Mesendoderm (in vitro differentiated cells): Measurements from ENCODE around the gene FOLR3.
"Not testable (repeated sequence)": the region's sequence is repeated elsewhere in the genome, so short reads cannot be mapped to it uniquely, and the experiment has no call there.

Experiments used
- DNase-seq: peaks from one replicate; pipeline ENCODE4 v3.0.0; 2013
- H2AK5ac ChIP-seq: 2 replicates; pipeline ENCODE4 v1.6.1; 2013; ENCODE audit warnings: low read length, inconsistent platforms
- H2BK120ac ChIP-seq: 2 replicates; pipeline ENCODE4 v1.6.1; 2013; ENCODE audit warnings: low read depth, mild to moderate bottlenecking, low read length, moderate library complexity, mixed read lengths
- H2BK15ac ChIP-seq: replicated peaks from 2 replicates; pipeline ENCODE4 v1.6.1; 2013; ENCODE audit warnings: low read depth, mild to moderate bottlenecking, moderate library complexity
- H2BK5ac ChIP-seq: 2 replicates; pipeline ENCODE4 v1.6.1; 2013; ENCODE audit warnings: low read length, inconsistent platforms
- H3K18ac ChIP-seq: 2 replicates; pipeline ENCODE4 v1.6.1; 2013; ENCODE audit warnings: mild to moderate bottlenecking, low read length, mixed read lengths
- H3K23ac ChIP-seq: one replicate; pipeline ENCODE4 v1.6.1; 2013; ENCODE audit warnings: low read length
- H3K27ac ChIP-seq: 2 replicates; pipeline ENCODE4 v1.5.1; 2013; ENCODE audit warnings: low read depth, mild to moderate bottlenecking, inconsistent platforms, low read length, moderate library complexity
- H3K27me3 ChIP-seq: 2 replicates; pipeline ENCODE4 v1.6.1; 2013; ENCODE audit warnings: low read length, control low read depth, mild to moderate bottlenecking, inconsistent platforms; ENCODE audit not compliant: insufficient read depth, poor library complexity
- H3K36me3 ChIP-seq: 2 replicates; pipeline ENCODE4 v1.6.1; 2013; ENCODE audit warnings: low read length, inconsistent platforms; ENCODE audit not compliant: control insufficient read depth, insufficient read depth
- H3K4ac ChIP-seq: one replicate; pipeline ENCODE4 v1.6.1; 2013; ENCODE audit warnings: low read depth, mild to moderate bottlenecking, low read length, moderate library complexity
- H3K4me1 ChIP-seq: 2 replicates; pipeline ENCODE4 v1.6.1; 2013; ENCODE audit warnings: low read depth, low read length, inconsistent platforms; ENCODE audit not compliant: control insufficient read depth
- H3K4me2 ChIP-seq: 2 replicates; pipeline ENCODE4 v1.6.1; 2013; ENCODE audit warnings: low read length
- H3K4me3 ChIP-seq: 2 replicates; pipeline ENCODE4 v1.5.1; 2013; ENCODE audit warnings: mild to moderate bottlenecking, low read length
- H3K56ac ChIP-seq: one replicate; pipeline ENCODE4 v1.6.1; 2013; ENCODE audit warnings: low read length
- H3K79me1 ChIP-seq: 2 replicates; pipeline ENCODE4 v1.6.1; 2013; ENCODE audit warnings: low read length, inconsistent platforms
- H3K79me2 ChIP-seq: 2 replicates; pipeline ENCODE4 v1.6.1; 2013; ENCODE audit warnings: mild to moderate bottlenecking, low read length; ENCODE audit not compliant: control insufficient read depth, insufficient read depth
- H3K9ac ChIP-seq: 2 replicates; pipeline ENCODE4 v1.6.1; 2013; ENCODE audit warnings: low read length, inconsistent platforms
- H4K5ac ChIP-seq: one replicate; pipeline ENCODE4 v1.6.1; 2013; ENCODE audit warnings: low read length
- H4K8ac ChIP-seq: one replicate; pipeline ENCODE4 v1.6.1; 2013; ENCODE audit warnings: low read depth, mild to moderate bottlenecking, control low read depth, low read length, moderate library complexity
- WGBS: extraction: QIAGEN DNeasy Blood & Tissue Kit; methylation state at CpG from one replicate; pipeline ENCODE4 v1.1.7; 2013; ENCODE audit warnings: low lambda C conversion rate, missing lambda C conversion rate; ENCODE audit not compliant: insufficient coverage; ENCODE audit errors: extremely low coverage; 5-methylcytosine and 5-hydroxymethylcytosine counted together

FOLR3 gene

DNA sequence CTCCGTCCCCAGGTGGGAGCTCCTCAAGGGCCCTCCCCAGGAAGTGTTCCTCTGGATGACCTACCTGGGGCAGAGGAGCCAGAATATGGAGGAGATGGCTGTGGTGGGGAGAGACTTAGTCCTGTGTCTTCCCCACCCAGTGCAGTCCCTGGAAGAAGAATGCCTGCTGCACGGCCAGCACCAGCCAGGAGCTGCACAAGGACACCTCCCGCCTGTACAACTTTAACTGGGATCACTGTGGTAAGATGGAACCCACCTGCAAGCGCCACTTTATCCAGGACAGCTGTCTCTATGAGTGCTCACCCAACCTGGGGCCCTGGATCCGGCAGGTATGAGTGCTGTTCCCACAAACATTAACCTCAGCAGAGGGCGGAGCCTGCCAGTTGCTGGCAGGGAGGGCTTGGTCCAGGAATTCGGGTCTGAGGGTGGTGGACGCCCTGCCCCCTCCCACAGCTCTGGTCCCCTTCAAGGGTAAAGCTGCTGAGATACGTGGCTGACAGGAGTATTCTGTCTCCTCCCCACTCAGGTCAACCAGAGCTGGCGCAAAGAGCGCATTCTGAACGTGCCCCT is 3.4 kb downstream of the FOLR3 start:
- DNase-seq = no peak
- no peak overlapping the region for H3K4me2 ChIP-seq
- H3K4me1 ChIP-seq = no peaks in the 10 kb centered on the region
- no peak overlapping the region for H2BK5ac ChIP-seq
- no peak overlapping the region for H3K27ac ChIP-seq
- no CpG with 5 or more reads among the region's 12 CpGs for WGBS
- no peak overlapping the region for H2BK15ac ChIP-seq
- H3K18ac ChIP-seq = no peak overlapping the region
- no peak overlapping the region for H3K4ac ChIP-seq
- no peaks in the 10 kb centered on the region for H3K36me3 ChIP-seq
- no peak overlapping the region for H3K9ac ChIP-seq
- H2AK5ac ChIP-seq = no peak overlapping the region
- no peaks in the 10 kb centered on the region for H3K27me3 ChIP-seq
- H3K79me2 ChIP-seq = no peaks in the 10 kb centered on the region
- H4K8ac ChIP-seq = no peak overlapping the region
- no peak overlapping the region for H4K5ac ChIP-seq
- H2BK120ac ChIP-seq = no peak overlapping the region
- H3K4me3 ChIP-seq = no peak overlapping the region
- no peak overlapping the region for H3K56ac ChIP-seq
- no peaks in the 10 kb centered on the region for H3K79me1 ChIP-seq
- H3K23ac ChIP-seq = no peak overlapping the region

DNA sequence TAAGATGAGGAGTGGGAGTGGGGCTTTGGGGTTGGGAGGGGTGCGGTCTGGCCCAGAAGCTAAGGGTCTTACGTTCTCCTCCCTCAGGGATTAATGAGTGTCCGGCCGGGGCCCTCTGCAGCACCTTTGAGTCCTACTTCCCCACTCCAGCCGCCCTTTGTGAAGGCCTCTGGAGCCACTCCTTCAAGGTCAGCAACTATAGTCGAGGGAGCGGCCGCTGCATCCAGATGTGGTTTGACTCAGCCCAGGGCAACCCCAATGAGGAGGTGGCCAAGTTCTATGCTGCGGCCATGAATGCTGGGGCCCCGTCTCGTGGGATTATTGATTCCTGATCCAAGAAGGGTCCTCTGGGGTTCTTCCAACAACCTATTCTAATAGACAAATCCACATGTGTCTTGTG is 4.0 kb downstream of the FOLR3 start:
- no peak overlapping the region for H3K9ac ChIP-seq
- no peak overlapping the region for H3K18ac ChIP-seq
- H3K4me1 ChIP-seq = no peaks in the 10 kb centered on the region
- H3K27me3 ChIP-seq = no peaks in the 10 kb centered on the region
- no CpG with 5 or more reads among the region's 11 CpGs for WGBS
- no peak for DNase-seq
- H3K79me2 ChIP-seq = no peaks in the 10 kb centered on the region
- H3K36me3 ChIP-seq = no peaks in the 10 kb centered on the region
- no peak overlapping the region for H2BK15ac ChIP-seq
- no peak overlapping the region for H2BK5ac ChIP-seq
- H3K79me1 ChIP-seq = no peaks in the 10 kb centered on the region
- H3K4ac ChIP-seq = no peak overlapping the region
- no peak overlapping the region for H4K8ac ChIP-seq
- no peak overlapping the region for H3K56ac ChIP-seq
- H3K4me2 ChIP-seq = no peak overlapping the region
- H4K5ac ChIP-seq = no peak overlapping the region
- no peak overlapping the region for H2AK5ac ChIP-seq
- H2BK120ac ChIP-seq = no peak overlapping the region
- H3K27ac ChIP-seq = no peak overlapping the region
- H3K4me3 ChIP-seq = no peak overlapping the region
- H3K23ac ChIP-seq = no peak overlapping the region

DNA sequence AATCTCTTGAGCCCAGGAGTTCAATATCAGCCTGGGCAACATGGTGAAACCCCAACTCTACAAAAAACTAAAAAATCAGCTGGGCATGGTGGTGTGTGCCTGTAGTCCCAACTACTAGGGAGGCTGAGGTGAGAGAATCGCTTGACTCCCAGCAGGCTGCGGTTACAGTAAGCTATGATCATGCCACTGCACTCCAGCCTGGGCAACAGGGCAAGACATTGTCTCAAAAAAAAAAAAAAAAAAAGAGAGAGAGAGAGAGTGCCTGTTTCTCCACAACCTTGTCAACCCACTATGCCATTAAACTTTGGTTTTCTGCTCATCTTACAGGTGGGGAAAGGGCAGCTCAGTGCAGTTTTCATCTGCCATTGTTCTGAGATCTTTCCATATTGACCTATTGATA is 5.1 kb downstream of the FOLR3 start:
- no peaks in the 10 kb centered on the region for H3K4me1 ChIP-seq
- H3K56ac ChIP-seq = no peak overlapping the region
- H3K4ac ChIP-seq = no peak overlapping the region
- no peaks in the 10 kb centered on the region for H3K79me1 ChIP-seq
- no peak overlapping the region for H4K5ac ChIP-seq
- H3K79me2 ChIP-seq = no peaks in the 10 kb centered on the region
- H3K23ac ChIP-seq = no peak overlapping the region
- H3K4me3 ChIP-seq = no peak overlapping the region
- no peak overlapping the region for H3K27ac ChIP-seq
- no peak overlapping the region for H4K8ac ChIP-seq
- H3K18ac ChIP-seq = no peak overlapping the region
- no peak overlapping the region for H2BK5ac ChIP-seq
- no peak overlapping the region for H3K9ac ChIP-seq
- H2AK5ac ChIP-seq = no peak overlapping the region
- WGBS = no CpG with 5 or more reads among the region's 2 CpGs
- H3K4me2 ChIP-seq = no peak overlapping the region
- H3K36me3 ChIP-seq = no peaks in the 10 kb centered on the region
- H2BK15ac ChIP-seq = no peak overlapping the region
- no peak for DNase-seq
- H2BK120ac ChIP-seq = no peak overlapping the region
- no peaks in the 10 kb centered on the region for H3K27me3 ChIP-seq

DNA sequence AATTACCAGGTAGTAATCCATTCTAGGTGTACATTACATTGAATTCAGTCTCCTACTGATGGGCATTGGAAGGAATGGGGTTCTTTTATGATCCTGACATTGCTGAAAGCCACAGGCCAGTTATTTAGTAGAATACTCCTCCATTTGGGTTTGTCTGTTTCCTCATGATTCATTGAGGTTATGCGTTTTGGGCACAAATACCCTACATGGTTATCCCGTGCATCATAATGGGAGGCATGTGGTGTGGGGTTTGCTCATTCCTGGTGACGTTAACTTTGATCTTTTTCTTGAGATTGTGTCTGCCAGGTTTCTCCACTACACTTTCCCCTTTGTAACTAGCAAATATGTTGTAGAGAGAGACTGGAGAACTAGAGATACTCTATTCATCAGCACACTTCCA is 5.5 kb downstream of the FOLR3 start:
- Histone ChIP-seq H3K4me3 (no peak overlapping the region), H2BK5ac (no peak overlapping the region), H3K4me1 (no peaks in the 10 kb centered on the region), H3K23ac (no peak overlapping the region), H3K27ac (no peak overlapping the region), H3K18ac (no peak overlapping the region), H4K8ac (no peak overlapping the region), H3K56ac (no peak overlapping the region), H4K5ac (no peak overlapping the region), H3K27me3 (no peaks in the 10 kb centered on the region), H3K4ac (no peak overlapping the region), H2AK5ac (no peak overlapping the region), H3K36me3 (no peaks in the 10 kb centered on the region), H3K79me2 (no peaks in the 10 kb centered on the region), H2BK120ac (no peak overlapping the region), H3K4me2 (no peak overlapping the region), H3K79me1 (no peaks in the 10 kb centered on the region), H2BK15ac (no peak overlapping the region), H3K9ac (no peak overlapping the region)
- no peak for DNase-seq
- no CpG with 5 or more reads among the region's 3 CpGs for WGBS

DNA sequence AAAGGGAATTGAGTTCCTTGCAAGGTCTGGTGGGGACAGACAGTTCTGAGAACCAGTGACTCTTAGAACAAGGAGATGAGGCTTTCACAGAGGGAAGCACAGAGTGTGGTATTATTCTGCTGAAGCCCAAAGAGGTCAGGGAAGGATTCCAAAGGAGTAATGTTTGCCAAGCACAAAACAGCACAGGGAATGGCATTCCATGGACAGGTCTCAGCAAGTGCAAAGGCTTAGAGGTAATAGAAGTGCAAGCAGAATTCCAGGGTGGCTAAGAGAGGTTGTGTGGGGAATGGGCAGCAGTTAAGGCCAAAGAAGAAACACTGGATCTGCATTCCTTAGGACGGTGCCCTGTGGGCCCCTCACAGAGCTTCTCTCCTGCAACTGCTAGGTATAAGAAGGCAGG is 6.6 kb downstream of the FOLR3 start:
- no CpG with 5 or more reads among the region's 1 CpG for WGBS
- H3K27ac ChIP-seq, H4K8ac ChIP-seq: not testable (repeated sequence)

DNA sequence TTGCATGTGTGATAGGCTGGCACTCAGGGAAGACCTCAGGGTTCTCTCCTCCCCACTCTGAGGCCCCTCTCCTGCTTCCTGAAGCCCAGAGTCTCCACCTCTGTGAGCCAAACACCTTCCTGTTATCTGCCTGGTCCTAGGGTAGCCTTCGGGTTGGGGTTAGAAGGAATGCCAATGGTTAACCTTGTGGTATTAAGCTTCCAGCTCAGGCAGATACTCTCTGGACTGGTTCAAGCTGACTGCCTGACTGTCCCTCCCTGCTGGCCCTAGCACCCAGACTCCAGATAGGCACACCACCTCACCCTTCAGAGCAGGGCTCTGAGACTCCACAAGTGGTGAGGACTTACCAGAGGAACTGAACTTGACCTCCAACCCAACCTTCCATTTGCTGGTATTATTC is 7.0 kb downstream of the FOLR3 start:
- not testable (repeated sequence) for H3K23ac ChIP-seq, H3K27ac ChIP-seq, H2BK120ac ChIP-seq, H4K8ac ChIP-seq, DNase-seq, H3K4me2 ChIP-seq, H3K9ac ChIP-seq, H3K18ac ChIP-seq, H2BK5ac ChIP-seq, H2AK5ac ChIP-seq, H2BK15ac ChIP-seq, H3K36me3 ChIP-seq, H3K4me1 ChIP-seq, H4K5ac ChIP-seq, H3K4ac ChIP-seq, H3K56ac ChIP-seq, H3K27me3 ChIP-seq, H3K79me2 ChIP-seq, H3K4me3 ChIP-seq, H3K79me1 ChIP-seq
- no CpG with 5 or more reads among the region's 1 CpG for whole genome bisulfite sequencing

More for the DNA sequence above, 6.6 kb downstream of the FOLR3 start:
- H3K27me3 ChIP-seq, DNase-seq, H4K5ac ChIP-seq, H3K56ac ChIP-seq, H3K18ac ChIP-seq, H3K9ac ChIP-seq, H3K4me2 ChIP-seq, H2AK5ac ChIP-seq, H3K36me3 ChIP-seq, H3K79me2 ChIP-seq, H2BK120ac ChIP-seq, H2BK5ac ChIP-seq, H3K4me3 ChIP-seq, H2BK15ac ChIP-seq, H3K4me1 ChIP-seq, H3K4ac ChIP-seq, H3K79me1 ChIP-seq, H3K23ac ChIP-seq: not testable (repeated sequence)
